A673 (cell line): ENCODE measurements around the gene SNED1. TPM values are rescaled to one million over a fixed set of nuclear protein-coding genes. Genes with fewer than 3 reads are reported as not detected.

Experiments
- BruUV-seq: library from RNA; stranded (reverse); fragments of 400-500 nt; replicated peaks from 2 replicates; lab custom pipeline; 2021; lab: Mats Ljungman, UMichigan
- CTCF ChIA-PET: fragments of 300-600 bp; sonication (Branson Sonifier 250); formaldehyde crosslinking; loops from one replicate; lab custom pipeline; 2022; ENCODE audit warnings: antibody characterized with exemption; lab: Charles Lee
- POLR2A ChIA-PET: fragments of 300-600 bp; sonication (Branson Sonifier 250); formaldehyde crosslinking; loops from one replicate; lab custom pipeline; 2022; ENCODE audit warnings: antibody characterized with exemption; ENCODE audit not compliant: low non-redundant PET; lab: Charles Lee
- DNase-seq: peaks from one replicate; pipeline ENCODE4 v3.0.0-alpha.2; 2015; ENCODE audit warnings: low spot score
- H3K27ac ChIP-seq: fragments of 200-600 bp; sonication (generic); 2 replicates; pipeline ENCODE4 v1.5.1; 2016; ENCODE audit warnings: mixed run types, low read depth, mild to moderate bottlenecking, mixed read lengths, antibody characterized with exemption, low read length; ENCODE audit not compliant: poor library complexity, severe bottlenecking
- H3K27me3 ChIP-seq: fragments of 200-600 bp; sonication (generic); replicated peaks from 2 replicates; pipeline ENCODE4 v1.6.1; 2017; ENCODE audit warnings: mixed run types, low read depth, mild to moderate bottlenecking, mixed read lengths, antibody characterized with exemption, low read length; ENCODE audit not compliant: insufficient read depth, poor library complexity
- H3K36me3 ChIP-seq: fragments of 200-600 bp; sonication (generic); 2 replicates; pipeline ENCODE4 v1.6.1; 2016; ENCODE audit warnings: mixed run types, mild to moderate bottlenecking, mixed read lengths, antibody characterized with exemption, low read length; ENCODE audit not compliant: insufficient read depth, poor library complexity, severe bottlenecking
- H3K4me1 ChIP-seq: fragments of 200-600 bp; sonication (generic); 2 replicates; pipeline ENCODE4 v1.6.1; 2017; ENCODE audit warnings: mixed run types, mild to moderate bottlenecking, mixed read lengths, antibody characterized with exemption, low read length; ENCODE audit not compliant: insufficient read depth, poor library complexity, severe bottlenecking
- H3K4me3 ChIP-seq: fragments of 200-600 bp; sonication (generic); 2 replicates; pipeline ENCODE4 v1.5.1; 2016; ENCODE audit warnings: low read depth, mixed run types, mild to moderate bottlenecking, mixed read lengths, low read length; ENCODE audit not compliant: poor library complexity, severe bottlenecking
- H3K9me3 ChIP-seq: fragments of 200-600 bp; sonication (generic); 2 replicates; pipeline ENCODE4 v1.6.1; 2016; ENCODE audit warnings: mixed run types, low read depth, mild to moderate bottlenecking, mixed read lengths, antibody characterized with exemption, low read length; ENCODE audit not compliant: poor library complexity, severe bottlenecking
- EZH2 ChIP-seq: fragments of 200-600 bp; sonication (generic); IDR thresholded peaks from 2 replicates; pipeline ENCODE4 v1.6.1; 2017; ENCODE audit warnings: borderline replicate concordance, low read depth, mild to moderate bottlenecking, mixed read lengths, antibody characterized with exemption, low read length; ENCODE audit not compliant: poor library complexity, severe bottlenecking
- intact Hi-C: fragments of 100-400 bp; cut with micrococcal nuclease; formaldehyde crosslinking; loops from one replicate; pipeline ENCODE4 v1.10.0; 2022; ENCODE audit not compliant: unreplicated experiment
- total RNA-seq: library from RNA; stranded (reverse); gene quantifications from 2 replicates; pipeline ENCODE4 v1.2.3, GENCODE V29; 2021
- TF ChIP-seq, protein P1 (sequence below): fragments of 300-800, 200-600 bp; sonication (generic); conservative IDR thresholded peaks from 2 replicates; pipeline ENCODE4 v1.5.1; 2017; ENCODE audit warnings: low read depth, mild to moderate bottlenecking, antibody characterized with exemption, low read length, moderate library complexity, mixed read lengths

Gene SNED1
- total RNA-seq, 1 experiment from 2014 or later, result 3.0 TPM

GRCh38 chr2:241025639-241026038 is 27.2 kb downstream of the SNED1 start:
- CTCF ChIA-PET, result no interaction called here

DNA sequence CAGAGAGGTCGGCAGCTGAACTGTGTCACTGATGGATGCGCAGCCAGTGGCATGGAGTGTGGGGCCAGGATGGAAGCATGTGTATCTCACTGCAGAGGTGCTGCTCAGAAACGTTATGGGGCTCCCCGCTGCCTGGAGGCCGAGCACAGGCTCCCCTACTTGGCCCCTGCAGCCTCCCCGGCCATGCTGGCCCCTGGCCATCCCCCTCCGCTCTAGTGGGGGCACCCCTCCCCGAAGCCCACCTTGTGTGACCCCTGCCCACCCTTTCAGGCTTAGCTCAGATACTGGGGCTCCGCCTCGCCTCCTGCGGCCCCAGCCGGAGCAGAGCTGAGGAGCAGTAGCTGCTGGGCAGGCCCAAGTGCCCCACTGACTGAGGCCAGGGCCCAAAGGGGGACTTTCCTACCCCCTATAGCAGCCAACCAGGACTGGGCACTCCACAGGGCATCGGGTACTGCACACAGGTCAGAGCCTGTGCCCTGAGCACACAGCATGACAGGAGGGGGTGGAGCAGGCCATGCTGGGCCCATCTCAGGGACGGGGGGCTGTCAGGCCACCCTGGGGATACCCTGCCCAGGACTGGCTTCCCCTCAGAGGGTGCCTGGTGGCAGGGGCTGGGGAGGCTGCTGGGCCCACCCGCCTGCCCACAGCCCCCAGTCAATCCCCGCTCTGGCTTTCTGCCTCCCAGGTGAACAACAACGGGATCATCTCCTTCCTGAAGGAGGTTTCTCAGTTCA is 31.3 kb downstream of the SNED1 start:
- BruUV-seq, result no TSS peak
- Histone ChIP-seq H3K4me1 (no peaks in the 10 kb centered on the region), H3K27me3 (no peaks in the 10 kb centered on the region), H3K27ac (no peak overlapping the region), H3K4me3 (no peak overlapping the region), H3K36me3 (no peaks in the 10 kb centered on the region), H3K9me3 (peaks cover 24% of the 10 kb centered on the region)
- CTCF ChIA-PET, result no interaction called here
- TF ChIP-seq EZH2, result no peak
- TF ChIP-seq, protein P1, sequence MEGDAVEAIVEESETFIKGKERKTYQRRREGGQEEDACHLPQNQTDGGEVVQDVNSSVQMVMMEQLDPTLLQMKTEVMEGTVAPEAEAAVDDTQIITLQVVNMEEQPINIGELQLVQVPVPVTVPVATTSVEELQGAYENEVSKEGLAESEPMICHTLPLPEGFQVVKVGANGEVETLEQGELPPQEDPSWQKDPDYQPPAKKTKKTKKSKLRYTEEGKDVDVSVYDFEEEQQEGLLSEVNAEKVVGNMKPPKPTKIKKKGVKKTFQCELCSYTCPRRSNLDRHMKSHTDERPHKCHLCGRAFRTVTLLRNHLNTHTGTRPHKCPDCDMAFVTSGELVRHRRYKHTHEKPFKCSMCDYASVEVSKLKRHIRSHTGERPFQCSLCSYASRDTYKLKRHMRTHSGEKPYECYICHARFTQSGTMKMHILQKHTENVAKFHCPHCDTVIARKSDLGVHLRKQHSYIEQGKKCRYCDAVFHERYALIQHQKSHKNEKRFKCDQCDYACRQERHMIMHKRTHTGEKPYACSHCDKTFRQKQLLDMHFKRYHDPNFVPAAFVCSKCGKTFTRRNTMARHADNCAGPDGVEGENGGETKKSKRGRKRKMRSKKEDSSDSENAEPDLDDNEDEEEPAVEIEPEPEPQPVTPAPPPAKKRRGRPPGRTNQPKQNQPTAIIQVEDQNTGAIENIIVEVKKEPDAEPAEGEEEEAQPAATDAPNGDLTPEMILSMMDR, result no peak
- POLR2A ChIA-PET, result no interaction called here
- no peak for DNase-seq
- intact Hi-C loops, result no loop called here

More at GRCh38 chr2:241025639-241026038, 27.2 kb downstream of the SNED1 start:
- intact Hi-C loops, result no loop called here
- Histone ChIP-seq H3K36me3 (no peaks in the 10 kb centered on the region), H3K27me3 (no peaks in the 10 kb centered on the region), H3K4me1 (no peaks in the 10 kb centered on the region), H3K27ac (no peak overlapping the region), H3K9me3 (peaks cover 24% of the 10 kb centered on the region), H3K4me3 (no peak overlapping the region)
- BruUV-seq, result no TSS peak
- POLR2A ChIA-PET, result no interaction called here
- no peak for DNase-seq
- TF ChIP-seq, protein P1, result no peak
- no peak for TF ChIP-seq EZH2

DNA sequence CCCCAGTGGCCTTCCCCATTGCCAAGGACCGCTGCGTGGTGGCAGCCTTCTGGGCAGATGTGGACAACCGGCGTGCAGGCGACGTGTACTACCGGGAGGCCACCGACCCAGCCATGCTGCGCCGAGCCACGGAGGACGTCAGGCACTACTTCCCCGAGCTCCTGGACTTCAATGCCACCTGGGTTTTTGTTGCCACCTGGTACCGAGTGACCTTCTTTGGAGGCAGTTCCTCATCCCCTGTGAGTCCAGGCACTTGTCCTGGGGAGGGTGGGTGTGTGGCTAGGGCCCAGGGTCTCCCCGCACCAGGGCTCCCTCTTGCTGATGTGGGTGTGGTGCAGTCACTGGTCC is 31.9 kb downstream of the SNED1 start:
- peaks cover 18% of the 10 kb centered on the region for H3K9me3 ChIP-seq
- H3K4me3 ChIP-seq, result no peak overlapping the region
- no peak overlapping the region for H3K27ac ChIP-seq
- TF ChIP-seq, protein P1, result no peak
- TF ChIP-seq EZH2, result no peak
- H3K36me3 ChIP-seq, result no peaks in the 10 kb centered on the region
- ChIA-PET POLR2A (no interaction called here), CTCF (no interaction called here)
- no peak for DNase-seq
- no peaks in the 10 kb centered on the region for H3K27me3 ChIP-seq
- intact Hi-C loops, result no loop called here
- no TSS peak for BruUV-seq
- H3K4me1 ChIP-seq, result no peaks in the 10 kb centered on the region
